Stimulated activated CD4-positive, alpha-beta T cell treated with anti-CD3 and anti-CD28 coated beads, Interleukin-15, amount 100 ng/mL, for 48 hours (primary cell): ENCODE measurements around the gene KRT3.
"Not testable (repeated sequence)": the region's sequence is repeated elsewhere in the genome, so short reads cannot be mapped to it uniquely, and the experiment has no call there.

Source experiments
- DNase-seq, 2 donors: peaks; one replicate each; pipeline ENCODE4 v3.0.0-alpha.2; 2020; ENCODE audit warnings: low read depth in 2 of 2

The KRT3 gene

DNA sequence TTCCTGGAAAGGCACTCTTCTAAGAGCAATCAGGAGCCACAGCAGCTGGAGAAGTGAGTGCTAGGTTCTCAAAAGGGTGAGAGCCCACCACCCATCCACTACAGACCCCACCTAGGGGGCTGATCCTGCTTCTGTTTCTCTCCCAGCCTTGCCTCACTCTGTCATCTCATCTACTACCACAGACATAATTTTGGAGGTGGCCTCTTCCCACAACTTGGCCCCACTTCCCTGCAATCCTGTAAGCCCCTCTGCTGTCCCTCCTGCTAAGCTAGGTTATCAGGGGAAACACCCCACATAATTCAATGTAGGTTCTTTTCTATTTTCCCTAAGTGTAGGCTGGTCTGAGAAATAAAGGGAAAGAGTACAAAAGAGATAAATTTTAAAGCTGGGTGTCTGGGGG lies 35.3 kb downstream of the KRT3 start:
- no peak for DNase-seq

- no peak for DNase-seq
These were observed 36.2 kb downstream of the KRT3 start for GRCh38 chr12:52759695-52760094.

- DNase-seq = no peak
These were observed 36.7 kb downstream of the KRT3 start for GRCh38 chr12:52759218-52759617.

DNA sequence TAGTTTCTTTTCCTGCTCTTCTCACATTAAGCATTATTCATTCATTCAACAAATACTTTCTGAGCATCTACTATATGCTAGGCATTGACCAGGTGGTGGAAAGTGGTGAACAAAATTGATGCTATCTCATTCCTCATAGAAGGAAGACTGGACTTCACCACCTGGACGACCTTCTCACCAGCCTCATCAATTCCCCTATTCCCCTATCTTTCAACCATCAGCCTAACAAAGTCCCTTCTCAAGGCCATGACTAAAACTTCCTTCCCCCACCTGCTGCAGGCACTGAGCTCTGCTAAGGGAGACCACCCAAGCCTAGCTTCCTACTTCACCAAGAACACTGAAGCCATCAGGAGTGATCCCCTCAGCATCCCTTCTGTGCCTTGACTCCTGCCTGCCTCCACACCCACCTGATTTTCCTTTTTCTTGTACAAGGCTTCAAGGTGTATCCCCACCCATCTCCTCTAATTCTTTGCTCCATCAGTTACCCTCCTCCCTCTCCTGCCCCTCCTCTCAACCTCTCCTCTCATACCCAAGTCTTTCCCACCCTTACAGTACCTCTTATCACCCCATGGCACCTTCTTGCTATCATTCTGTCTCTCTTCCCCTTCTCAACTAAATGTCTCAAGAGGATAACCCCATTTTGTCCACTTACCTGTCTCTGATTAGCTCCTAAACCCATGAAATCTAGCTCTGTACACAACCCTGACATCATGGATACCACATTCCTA lies 38.3 kb downstream of the KRT3 start:
- no peak for DNase-seq

DNA sequence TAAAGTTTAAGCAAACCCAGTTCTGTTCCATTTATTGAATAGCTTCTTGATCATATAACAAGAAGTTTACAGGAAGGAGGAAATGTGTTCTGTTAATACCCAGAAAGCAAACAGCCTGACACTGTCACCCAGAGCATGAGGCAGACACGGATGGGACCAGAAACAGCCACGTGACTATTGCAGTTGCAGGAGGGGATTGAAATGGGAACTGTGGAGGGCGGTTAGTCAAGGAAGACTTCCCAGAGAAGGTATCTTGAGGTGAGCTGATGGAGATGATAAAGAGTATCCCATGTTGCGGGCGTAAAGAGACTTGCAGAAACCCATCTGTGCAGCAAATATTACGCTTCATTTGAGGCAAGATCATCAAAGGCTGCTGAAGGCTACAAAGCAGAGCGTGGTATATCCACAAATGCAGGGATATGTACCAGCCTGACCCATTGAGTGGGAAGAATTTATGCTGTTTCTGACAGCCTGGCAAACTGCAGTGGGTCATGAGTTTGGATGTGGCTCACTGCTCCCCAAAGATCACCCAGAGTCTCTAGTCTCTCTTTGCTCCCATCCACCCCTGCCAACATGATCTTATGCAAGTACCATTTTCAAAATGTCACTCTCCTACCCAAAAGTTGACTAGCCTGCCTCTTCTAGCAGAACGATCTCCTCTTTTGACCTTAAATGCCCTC lies 39.5 kb downstream of the KRT3 start:
- no peak for DNase-seq

GRCh38 chr12:52755533-52755932 lies 40.4 kb downstream of the KRT3 start:
- no peak for DNase-seq

GRCh38 chr12:52754135-52754534 lies 41.8 kb downstream of the KRT3 start:
- DNase-seq = no peak

DNA sequence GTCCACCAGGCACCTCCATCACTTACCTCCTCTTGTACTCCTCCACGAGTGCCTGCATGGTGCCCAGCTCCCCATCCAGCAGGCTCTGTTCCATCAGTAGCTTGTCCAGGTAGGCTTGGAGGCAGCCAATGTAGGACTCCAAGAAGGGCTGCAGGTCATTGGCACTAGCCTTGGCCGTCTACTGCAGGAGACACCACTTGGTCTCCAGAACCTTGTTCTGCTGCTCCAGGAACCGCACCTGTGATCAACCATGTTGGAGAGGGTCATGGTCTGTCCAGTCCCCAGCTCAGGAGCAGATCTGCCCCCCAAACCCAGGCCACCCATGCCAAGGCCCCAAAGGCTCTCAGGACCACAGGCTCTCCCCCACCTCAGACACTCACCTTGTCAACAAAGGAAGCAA lies 42.6 kb downstream of the KRT3 start:
- no peak for DNase-seq

DNA sequence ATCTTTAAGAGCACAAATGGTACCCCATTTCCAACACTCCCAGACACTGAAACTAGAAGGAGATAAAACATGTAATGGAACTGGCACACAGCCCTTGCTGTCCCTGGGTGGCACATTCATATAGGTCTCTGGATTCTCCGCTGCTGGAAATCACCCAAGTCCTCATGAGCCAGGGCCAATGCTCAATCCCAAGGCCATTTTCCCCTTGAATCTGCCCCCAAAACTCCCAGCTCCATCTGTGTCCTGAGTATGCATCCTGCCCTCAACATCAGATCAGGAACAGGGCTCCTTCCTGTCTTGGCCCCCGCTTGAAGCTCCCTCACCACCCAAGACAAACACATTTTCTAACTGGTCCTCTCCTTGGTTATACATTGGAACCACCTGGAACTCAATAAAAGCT lies 43.4 kb downstream of the KRT3 start:
- DNase-seq = no peak

GRCh38 chr12:52751795-52752194 lies 44.1 kb downstream of the KRT3 start:
- DNase-seq = no peak

DNA sequence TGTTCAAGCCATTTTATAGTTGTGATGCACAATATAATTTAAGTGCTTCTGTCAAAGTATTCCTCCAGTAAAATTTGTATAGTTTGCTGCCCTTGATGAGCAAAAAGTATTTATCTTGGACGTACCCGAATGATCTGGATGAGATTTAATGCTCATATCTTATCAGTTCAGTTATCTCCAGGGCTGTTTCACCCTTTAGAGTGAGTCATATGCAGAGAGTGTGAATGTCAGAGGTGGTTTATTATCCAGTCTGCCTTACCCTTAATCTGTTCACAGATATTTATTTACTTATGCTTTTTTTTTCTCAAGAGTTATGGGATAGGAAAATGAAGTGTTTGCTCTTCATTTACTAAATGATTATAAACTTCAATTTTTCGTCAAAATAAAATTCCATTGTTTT lies 45.4 kb downstream of the KRT3 start:
- not testable (repeated sequence) for DNase-seq

GRCh38 chr12:52749827-52750226 lies 46.1 kb downstream of the KRT3 start:
- no peak for DNase-seq

DNA sequence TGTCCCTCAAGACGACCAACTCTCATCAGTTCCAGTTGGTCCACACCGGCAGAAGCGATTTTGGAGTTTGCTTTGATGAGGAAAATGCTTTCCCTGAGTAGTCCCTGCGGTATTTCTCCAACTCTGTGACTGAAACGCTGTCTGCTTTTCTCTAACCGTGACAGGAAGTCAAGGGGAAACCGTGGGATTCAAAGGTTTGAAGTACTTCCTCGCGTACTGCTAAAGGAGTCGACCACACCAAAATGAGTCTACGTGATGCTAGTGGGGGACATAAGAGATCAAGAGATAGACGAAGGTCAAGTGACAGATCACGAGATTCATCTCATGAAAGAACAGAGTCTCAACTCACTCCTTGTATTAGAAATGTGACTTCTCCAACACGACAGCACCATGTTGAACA lies 47.3 kb downstream of the KRT3 start:
- no peak for DNase-seq

DNA sequence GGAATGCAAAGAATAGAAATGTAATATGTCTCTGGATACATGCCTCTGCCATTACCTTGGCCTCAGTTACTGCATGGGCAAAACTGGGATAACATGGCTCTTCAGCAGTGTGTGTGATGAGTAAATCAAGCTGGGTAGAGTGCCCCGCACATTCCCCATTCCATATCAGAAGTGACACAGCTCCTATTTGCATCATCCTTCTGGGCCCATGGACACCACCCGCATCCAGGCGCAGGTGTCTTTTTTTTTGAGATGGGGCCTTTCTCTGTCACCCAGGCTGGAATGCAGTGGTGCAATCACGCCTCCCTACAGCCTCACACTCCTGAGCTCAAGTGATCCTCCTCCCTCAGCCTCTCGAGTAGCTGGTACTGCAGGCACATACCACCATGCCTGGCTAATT lies 50.4 kb downstream of the KRT3 start:
- no peak for DNase-seq

GRCh38 chr12:52744493-52745156 lies 51.3 kb downstream of the KRT3 start:
- DNase-seq = no peak

DNA sequence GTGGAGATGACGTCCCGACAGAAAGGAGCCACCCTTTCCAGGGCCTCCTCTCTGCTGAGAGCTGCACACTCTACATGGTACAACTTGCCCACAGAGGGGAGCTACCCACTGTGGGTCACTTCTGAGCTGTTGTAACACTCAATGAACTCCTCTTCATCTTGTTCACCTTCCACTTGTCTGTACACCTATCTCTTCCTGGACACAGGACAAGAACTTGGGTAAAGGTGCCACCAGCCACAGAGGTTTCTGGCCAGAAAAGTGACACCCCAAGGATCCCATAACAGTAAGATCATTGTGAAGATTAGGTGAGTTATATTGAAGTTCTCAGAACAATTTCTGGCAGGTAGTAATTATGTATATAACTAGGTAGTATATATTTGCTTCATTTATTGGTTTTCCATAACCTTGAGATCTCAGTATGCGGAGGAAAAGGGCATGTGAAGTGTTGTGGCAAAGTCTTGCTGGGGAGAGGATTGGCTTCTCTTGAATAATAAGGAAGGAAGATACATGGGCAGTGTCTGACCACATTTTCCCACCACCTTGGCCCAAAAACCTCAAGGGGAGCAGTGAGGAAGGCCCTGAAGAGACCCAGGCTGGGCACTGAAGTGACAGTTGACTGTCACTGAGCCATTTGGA lies 53.0 kb downstream of the KRT3 start:
- no peak for DNase-seq

DNA sequence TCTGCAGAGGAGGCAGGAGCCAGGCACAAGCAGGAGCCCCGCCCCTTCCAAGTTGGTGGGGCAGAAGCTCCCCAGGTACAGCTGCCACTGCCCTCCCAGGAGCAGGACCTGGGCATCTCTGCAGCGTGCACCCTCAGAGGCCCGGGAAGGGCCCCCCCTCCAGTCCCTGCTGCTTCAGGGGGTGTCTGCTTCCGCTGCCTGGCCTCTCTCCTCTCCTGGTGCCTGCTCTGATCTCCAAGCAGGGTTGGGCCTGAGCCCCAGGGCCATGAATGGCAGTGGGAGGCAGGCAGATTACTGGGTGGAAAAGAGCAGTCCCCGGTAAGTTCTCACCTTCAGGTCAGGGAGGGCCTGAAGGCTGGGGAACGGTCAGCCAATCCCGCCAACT lies 53.7 kb downstream of the KRT3 start:
- DNase-seq = no peak

DNA sequence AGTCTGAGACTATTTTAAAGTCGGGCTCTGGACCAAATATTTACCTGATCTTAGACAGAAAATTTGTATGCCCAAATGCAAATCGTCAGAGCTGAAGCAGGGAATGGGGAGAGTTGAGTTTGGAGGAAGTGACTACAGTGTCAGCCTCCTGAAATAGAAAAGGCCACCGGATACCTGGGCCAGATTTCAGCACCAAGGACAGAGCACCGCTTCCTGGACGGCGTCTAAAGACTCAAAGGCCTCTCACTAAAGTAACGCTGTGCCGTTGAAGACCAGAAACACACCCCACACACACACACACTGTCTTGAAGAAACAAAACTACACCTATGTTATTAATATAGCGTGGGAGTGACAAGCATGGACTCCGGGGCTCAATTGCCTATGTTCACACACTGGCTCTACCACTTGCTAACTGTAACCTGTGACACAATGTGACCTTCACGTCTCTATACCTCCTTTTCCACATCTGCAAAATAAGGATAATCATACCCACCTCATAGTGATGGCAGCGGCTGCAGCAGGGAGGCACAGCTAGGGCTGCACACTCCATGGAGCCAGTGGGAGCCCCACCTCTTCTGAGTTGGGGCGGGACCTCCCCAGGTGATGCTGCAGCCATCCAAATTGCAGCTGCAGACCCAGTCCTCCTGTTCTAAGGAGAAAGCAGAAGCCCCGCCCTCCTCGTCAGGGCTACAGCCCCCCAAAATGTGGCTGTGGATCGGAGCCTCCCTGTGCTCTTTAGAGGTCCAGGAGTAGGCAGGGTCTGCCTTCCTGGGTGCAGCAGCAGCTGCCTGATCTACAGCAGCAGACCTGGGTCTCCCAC lies 54.3 kb downstream of the KRT3 start:
- DNase-seq = peak; percentile 18 to 45

DNA sequence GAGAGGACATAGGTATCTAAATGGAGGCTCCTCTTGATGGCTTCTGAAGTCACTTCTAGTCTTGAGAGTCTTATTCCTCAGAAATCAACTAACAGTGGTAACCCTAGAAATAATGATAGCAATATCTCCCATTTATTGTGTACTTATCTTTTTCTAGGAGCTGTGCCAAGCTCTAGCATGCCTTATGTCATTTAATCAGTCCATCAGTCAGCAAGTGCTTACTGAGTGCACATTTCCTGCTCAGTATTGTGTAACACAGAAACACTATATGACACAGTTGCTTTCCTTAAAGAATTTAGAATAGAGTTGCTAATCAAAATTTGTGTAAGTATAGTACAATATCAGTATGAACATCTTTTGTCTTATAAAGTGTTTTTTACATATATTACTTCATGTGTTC lies 55.3 kb downstream of the KRT3 start:
- DNase-seq = no peak

GRCh38 chr12:52739963-52740362 lies 56.0 kb downstream of the KRT3 start:
- no peak for DNase-seq
